Endodermal cell (in vitro differentiated cells): ENCODE data around the gene ECE1. TPM values are rescaled to one million over a fixed set of nuclear protein-coding genes. Genes with fewer than 3 reads are reported as not detected.
A peak's percentile ranks its signal among the peaks of the same experiment; 100 is the strongest.

ENCODE experiments used
- DNase-seq: peaks from one replicate; pipeline ENCODE4 v3.0.0-alpha.2; 2017
- H3K27ac ChIP-seq: 2 replicates; pipeline ENCODE4 v1.5.1; 2013; ENCODE audit warnings: mild to moderate bottlenecking, low read depth, low read length, moderate library complexity
- H3K27me3 ChIP-seq: 2 replicates; pipeline ENCODE4 v1.6.1; 2013; ENCODE audit warnings: mild to moderate bottlenecking, low read length, moderate library complexity; ENCODE audit not compliant: insufficient read depth, control insufficient read depth, poor library complexity, severe bottlenecking
- H3K36me3 ChIP-seq: 2 replicates; pipeline ENCODE4 v1.7.0; 2013; ENCODE audit warnings: mild to moderate bottlenecking, low read length, moderate library complexity; ENCODE audit not compliant: control insufficient read depth, insufficient read depth
- H3K4me1 ChIP-seq: one replicate; pipeline ENCODE4 v1.7.0; 2013; ENCODE audit warnings: low read length; ENCODE audit not compliant: control insufficient read depth, insufficient read depth
- H3K4me3 ChIP-seq: 2 replicates; pipeline ENCODE4 v1.5.1; 2013; ENCODE audit warnings: mild to moderate bottlenecking, low read length, moderate library complexity
- H3K9ac ChIP-seq: 2 replicates; pipeline ENCODE4 v1.6.1; 2013; ENCODE audit warnings: mild to moderate bottlenecking, low read length, moderate library complexity; ENCODE audit not compliant: poor library complexity, severe bottlenecking; ENCODE audit errors: extremely low read depth
- H3K9me3 ChIP-seq: 2 replicates; pipeline ENCODE4 v1.6.1; 2013; ENCODE audit warnings: mild to moderate bottlenecking, low read length, moderate library complexity; ENCODE audit not compliant: control insufficient read depth
- H3K27ac Mint-ChIP-seq: 2 replicates; pipeline ENCODE4 v1.8.0; 2020; ENCODE audit warnings: mixed read lengths
- H3K27me3 Mint-ChIP-seq: 2 replicates; pipeline ENCODE4 v1.8.0; 2021; ENCODE audit warnings: mild to moderate bottlenecking, mixed read lengths; ENCODE audit not compliant: insufficient read depth
- H3K36me3 Mint-ChIP-seq: 2 replicates; pipeline ENCODE4 v1.8.0; 2020; ENCODE audit warnings: low read depth, mixed read lengths
- H3K4me1 Mint-ChIP-seq: 2 replicates; pipeline ENCODE4 v1.8.0; 2020; ENCODE audit warnings: mixed read lengths
- H3K4me3 Mint-ChIP-seq: 2 replicates; pipeline ENCODE4 v1.8.0; 2020; ENCODE audit warnings: mild to moderate bottlenecking, moderate library complexity, mixed read lengths
- H3K9me3 Mint-ChIP-seq: 2 replicates; pipeline ENCODE4 v1.8.0; 2020; ENCODE audit warnings: mild to moderate bottlenecking, mixed read lengths
- CTCF ChIP-seq: fragments of 200-600 bp; sonication (generic); conservative IDR thresholded peaks from 2 replicates; pipeline ENCODE4 v1.5.0; 2021; ENCODE audit warnings: antibody characterized with exemption, mild to moderate bottlenecking
- WGBS, 2 experiments: methylation state at CpG; one replicate each; pipeline versions ENCODE4 v1.1.5 to v1.1.7; 2013; ENCODE audit warnings: missing lambda C conversion rate in 2 of 2, mixed read lengths in 1 of 2; ENCODE audit not compliant: insufficient coverage in 1 of 2, insufficient read length in 1 of 2; 5-methylcytosine and 5-hydroxymethylcytosine counted together
- total RNA-seq, 2 donors: library from RNA; stranded (reverse); fragmentation: NEBNext Ultra II Directional in 1 of 2; extraction: Animal tissue kit (Norgen Biotek cat#: 25700) in 1 of 2; gene quantifications; 2 replicates in 1 of 2; 3 replicates in 1 of 2; pipeline ENCODE4 v1.2.1, GENCODE V29; 2021

Gene ECE1
- total RNA-seq, 2 donors from 2014 or later, result 47.8 to 57.9 TPM

GRCh38 chr1:21319447-21320407 lies 29.5 kb upstream of the ECE1 start:
- Histone ChIP-seq H3K4me1 (peaks cover 51% of the 10 kb centered on the region), H3K27ac (no peak overlapping the region), H3K9ac (no peak overlapping the region), H3K9me3 (no peaks in the 10 kb centered on the region), H3K4me3 (no peak overlapping the region), H3K27me3 (no peaks in the 10 kb centered on the region), H3K36me3 (no peaks in the 10 kb centered on the region)
- Mint-ChIP-seq H3K27me3 (no peaks in the 10 kb centered on the region), H3K27ac (peak overlapping the region; percentile 78), H3K4me1 (peaks cover 67% of the 10 kb centered on the region), H3K9me3 (no peaks in the 10 kb centered on the region), H3K36me3 (no peaks in the 10 kb centered on the region), H3K4me3 (peak overlapping the region; percentile 21)
- 80 to 82% methylated on average over 23 to 24 of the region's 24 CpGs for WGBS, 2 experiments
- DNase-seq, result no peak
- peak; percentile 51 for TF ChIP-seq CTCF

- no peak overlapping the region for H3K4me3 ChIP-seq
- Mint-ChIP-seq H3K27me3 (no peaks in the 10 kb centered on the region), H3K4me1 (peaks cover 65% of the 10 kb centered on the region), H3K4me3 (no peak overlapping the region), H3K36me3 (no peaks in the 10 kb centered on the region), H3K9me3 (no peaks in the 10 kb centered on the region), H3K27ac (peak overlapping the region; percentile 26)
- TF ChIP-seq CTCF, result no peak
- H3K27ac ChIP-seq, result no peak overlapping the region
- H3K4me1 ChIP-seq, result peaks cover 48% of the 10 kb centered on the region
- 71 to 86% methylated on average over 15 to 16 of the region's 16 CpGs for WGBS, 2 experiments
- no peak for DNase-seq
- no peak overlapping the region for H3K9ac ChIP-seq
- H3K36me3 ChIP-seq, result no peaks in the 10 kb centered on the region
- H3K27me3 ChIP-seq, result no peaks in the 10 kb centered on the region
- no peaks in the 10 kb centered on the region for H3K9me3 ChIP-seq
Measured at GRCh38 chr1:21318714-21319159, 28.5 kb upstream of the ECE1 start.

DNA sequence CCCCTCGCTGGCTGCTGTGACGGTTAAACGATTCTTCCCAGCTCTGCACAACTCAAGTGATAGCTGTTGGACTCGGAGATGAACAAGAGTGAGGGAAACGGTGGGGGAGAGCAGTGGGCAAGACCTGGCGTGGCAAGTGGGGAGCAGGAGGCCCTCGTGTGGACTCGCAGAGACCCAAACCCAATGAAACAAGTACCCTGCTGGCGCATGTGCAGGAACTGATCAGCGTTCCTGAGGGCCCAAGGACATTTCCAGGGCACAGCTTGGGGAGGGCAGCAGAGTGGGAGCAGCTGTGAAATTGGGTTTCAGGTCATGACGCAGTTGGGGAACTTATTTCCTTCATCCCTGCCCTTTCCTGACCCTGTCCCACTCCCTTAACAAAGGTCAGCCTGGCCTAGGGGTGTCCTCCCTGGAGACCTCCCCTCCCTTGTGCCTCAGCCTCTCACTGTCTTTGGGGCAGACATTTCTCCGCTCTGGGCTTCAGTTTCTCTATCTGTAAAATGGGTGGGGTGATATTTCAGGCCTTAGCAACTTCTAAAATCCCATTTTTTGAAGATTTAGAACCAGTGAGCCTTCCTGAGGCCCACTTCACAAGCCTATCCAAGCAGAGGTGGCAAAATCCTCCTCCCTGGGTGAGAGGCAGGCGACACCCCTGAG lies 27.9 kb upstream of the ECE1 start:
- H3K27me3 Mint-ChIP-seq, result no peaks in the 10 kb centered on the region
- peak overlapping the region; percentile 82 for H3K27ac Mint-ChIP-seq
- Histone ChIP-seq H3K4me3 (no peak overlapping the region), H3K27ac (no peak overlapping the region), H3K4me1 (peaks cover 46% of the 10 kb centered on the region), H3K9me3 (no peaks in the 10 kb centered on the region), H3K27me3 (no peaks in the 10 kb centered on the region), H3K9ac (no peak overlapping the region), H3K36me3 (no peaks in the 10 kb centered on the region)
- no peak for DNase-seq
- no peaks in the 10 kb centered on the region for H3K9me3 Mint-ChIP-seq
- H3K4me3 Mint-ChIP-seq, result no peak overlapping the region
- WGBS, 2 experiments, result 91 to 93% methylated on average over 11 to 13 of the region's 13 CpGs
- no peaks in the 10 kb centered on the region for H3K36me3 Mint-ChIP-seq
- peaks cover 65% of the 10 kb centered on the region for H3K4me1 Mint-ChIP-seq
- TF ChIP-seq CTCF, result no peak
